GM23338 (cell line): ENCODE measurements around the gene ANAPC2. TPM values are rescaled to one million over a fixed set of nuclear protein-coding genes. Genes with fewer than 3 reads are reported as not detected.

Experiments
- ATAC-seq: fragments of 200-7000 bp; cut with Tn5 transposase; 3 replicates; pipeline ENCODE4 v1.9.1; 2020
- DNase-seq: peaks from one replicate; pipeline ENCODE4 v3.0.0-alpha.2; 2015; ENCODE audit warnings: low spot score
- H2AFZ ChIP-seq: fragments of 200-600 bp; sonication (generic); 2 replicates; pipeline ENCODE4 v1.8.0; 2016; ENCODE audit warnings: antibody characterized with exemption, mild to moderate bottlenecking, moderate library complexity
- H3F3A ChIP-seq: fragments of 200-600 bp; sonication (generic); replicated peaks from 2 replicates; pipeline ENCODE4 v1.8.0; 2017; ENCODE audit warnings: antibody characterized with exemption, mixed run types, low read depth
- H3K27ac ChIP-seq: fragments of 200-600 bp; sonication (generic); 2 replicates; pipeline ENCODE4 v1.6.1; 2016; ENCODE audit warnings: low read depth
- H3K27me3 ChIP-seq: fragments of 200-600 bp; sonication (generic); 2 replicates; pipeline ENCODE4 v1.8.0; 2016; ENCODE audit warnings: mild to moderate bottlenecking, mixed run types, moderate library complexity; ENCODE audit not compliant: insufficient read depth
- H3K36me3 ChIP-seq: fragments of 200-600 bp; sonication (generic); 2 replicates; pipeline ENCODE4 v1.8.0; 2016; ENCODE audit warnings: mild to moderate bottlenecking; ENCODE audit not compliant: insufficient read depth
- H3K4me1 ChIP-seq: fragments of 200-600 bp; sonication (generic); 2 replicates; pipeline ENCODE4 v1.8.0; 2016; ENCODE audit warnings: mild to moderate bottlenecking, moderate library complexity; ENCODE audit not compliant: insufficient read depth
- H3K4me2 ChIP-seq: fragments of 200-600 bp; sonication (generic); 2 replicates; pipeline ENCODE4 v1.7.1; 2017; ENCODE audit warnings: mixed run types
- H3K4me3 ChIP-seq: fragments of 200-600 bp; sonication (generic); 2 replicates; pipeline ENCODE4 v1.6.1; 2016; ENCODE audit warnings: mixed run types
- H3K79me2 ChIP-seq: fragments of 200-600 bp; sonication (generic); replicated peaks from 2 replicates; pipeline ENCODE4 v1.8.0; 2017; ENCODE audit warnings: mild to moderate bottlenecking; ENCODE audit not compliant: insufficient read depth
- H3K9me2 ChIP-seq: fragments of 200-600 bp; sonication (generic); 2 replicates; pipeline ENCODE4 v1.8.0; 2017; ENCODE audit not compliant: insufficient read depth
- H4K20me1 ChIP-seq: fragments of 200-600 bp; sonication (generic); replicated peaks from 2 replicates; pipeline ENCODE4 v1.8.0; 2017; ENCODE audit warnings: mild to moderate bottlenecking; ENCODE audit not compliant: insufficient read depth
- H3K27ac Mint-ChIP-seq: 2 replicates; pipeline ENCODE4 v1.8.0; 2020; ENCODE audit warnings: inconsistent platforms, mild to moderate bottlenecking, moderate library complexity, mixed read lengths
- H3K27me3 Mint-ChIP-seq: 3 replicates; pipeline ENCODE4 v1.8.0; 2022; ENCODE audit warnings: low read depth, mild to moderate bottlenecking, moderate library complexity, mixed read lengths, inconsistent platforms; ENCODE audit not compliant: insufficient read depth, poor library complexity
- H3K36me3 Mint-ChIP-seq: 3 replicates; pipeline ENCODE4 v1.8.0; 2021; ENCODE audit warnings: low read depth, mild to moderate bottlenecking, inconsistent platforms, moderate library complexity, mixed read lengths
- H3K4me1 Mint-ChIP-seq: 3 replicates; pipeline ENCODE4 v1.8.0; 2020; ENCODE audit warnings: mild to moderate bottlenecking, inconsistent platforms, mixed read lengths
- H3K4me3 Mint-ChIP-seq: 3 replicates; pipeline ENCODE4 v1.8.0; 2021; ENCODE audit warnings: moderate library complexity, mild to moderate bottlenecking, inconsistent platforms, mixed read lengths
- H3K9me3 Mint-ChIP-seq: 3 replicates; pipeline ENCODE4 v1.8.0; 2020; ENCODE audit warnings: moderate library complexity, mild to moderate bottlenecking, inconsistent platforms, mixed read lengths
- CTCF ChIP-seq, 2 experiments: fragments of 200-600 bp in 1 of 2; sonication (generic) in 1 of 2; conservative IDR thresholded peaks; 2 replicates each; pipeline versions ENCODE4 v1.5.1 to v1.6.1; 2016 to 2017; ENCODE audit warnings: antibody characterized with exemption in 2 of 2, low read depth in 2 of 2, mild to moderate bottlenecking in 2 of 2, moderate library complexity in 1 of 2
- EZH2 ChIP-seq: fragments of 200-600 bp; sonication (generic); IDR thresholded peaks from one replicate; pipeline ENCODE4 v1.8.0; 2017; ENCODE audit warnings: antibody characterized with exemption, mild to moderate bottlenecking, low read depth; ENCODE audit not compliant: unreplicated experiment
- EZH2phosphoT487 ChIP-seq: fragments of 200-600 bp; sonication (generic); IDR thresholded peaks from one replicate; pipeline ENCODE4 v1.8.1; 2018; ENCODE audit warnings: antibody characterized with exemption; ENCODE audit not compliant: unreplicated experiment
- JUNB ChIP-seq: IDR thresholded peaks from one replicate; pipeline ENCODE4 v1.6.1; 2016; ENCODE audit warnings: antibody characterized with exemption; ENCODE audit not compliant: unreplicated experiment
- NANOG ChIP-seq: IDR thresholded peaks from 2 replicates; pipeline ENCODE4 v1.6.1; 2016; ENCODE audit warnings: antibody characterized with exemption, borderline replicate concordance
- STAT1 ChIP-seq: IDR thresholded peaks from one replicate; pipeline ENCODE4 v1.6.1; 2016; ENCODE audit warnings: antibody characterized with exemption; ENCODE audit not compliant: unreplicated experiment
- ZNF331 ChIP-seq: fragments of 250-450 bp; sonication (Bioruptor Pico); IDR thresholded peaks from 2 replicates; pipeline ENCODE4 v1.5.0; 2020; ENCODE audit warnings: low read depth, mild to moderate bottlenecking, moderate library complexity
- ZNF462 ChIP-seq: fragments of 250-450 bp; sonication (Bioruptor Pico); IDR thresholded peaks from 2 replicates; pipeline ENCODE4 v1.5.0; 2020; ENCODE audit warnings: mild to moderate bottlenecking, moderate library complexity
- polyA plus RNA-seq: library from polyadenylated mRNA; unstranded; fragments of >200 nt; fragmentation: Nextera tagmentation; extraction: Ambion mirVana; gene quantifications from 2 replicates; pipeline ENCODE4 v1.2.1, GENCODE V29; 2016
- total RNA-seq: library from RNA; depleted of rRNA; stranded (reverse); fragments of >200 nt; shearing (Covaris generic); gene quantifications from 2 replicates; pipeline ENCODE4 v1.2.3, GENCODE V29; 2014
- TF ChIP-seq, protein P1 (sequence below): IDR thresholded peaks from 2 replicates; pipeline ENCODE4 v1.6.1; 2016; ENCODE audit warnings: antibody characterized with exemption

Gene ANAPC2
- total and polyA plus RNA-seq, 2 experiments from 2014 or later, result 16.4 to 42.9 TPM

- H3K27me3 ChIP-seq, result no peaks in the 10 kb centered on the region
- H3K79me2 ChIP-seq, result no peaks in the 10 kb centered on the region
- no peaks in the 10 kb centered on the region for H3K4me1 ChIP-seq
- no peak overlapping the region for H3K27ac Mint-ChIP-seq
- TF ChIP-seq STAT1, result no peak
- TF ChIP-seq, protein P1, sequence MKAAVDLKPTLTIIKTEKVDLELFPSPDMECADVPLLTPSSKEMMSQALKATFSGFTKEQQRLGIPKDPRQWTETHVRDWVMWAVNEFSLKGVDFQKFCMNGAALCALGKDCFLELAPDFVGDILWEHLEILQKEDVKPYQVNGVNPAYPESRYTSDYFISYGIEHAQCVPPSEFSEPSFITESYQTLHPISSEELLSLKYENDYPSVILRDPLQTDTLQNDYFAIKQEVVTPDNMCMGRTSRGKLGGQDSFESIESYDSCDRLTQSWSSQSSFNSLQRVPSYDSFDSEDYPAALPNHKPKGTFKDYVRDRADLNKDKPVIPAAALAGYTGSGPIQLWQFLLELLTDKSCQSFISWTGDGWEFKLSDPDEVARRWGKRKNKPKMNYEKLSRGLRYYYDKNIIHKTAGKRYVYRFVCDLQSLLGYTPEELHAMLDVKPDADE, result no peak
- no peaks in the 10 kb centered on the region for H3K36me3 ChIP-seq
- no peak overlapping the region for H2AFZ ChIP-seq
- H3K4me2 ChIP-seq, result no peak overlapping the region
- no peak; the same call in 2 of the 3 replicates for ATAC-seq
- DNase-seq, result no peak
- no peaks in the 10 kb centered on the region for H3K9me2 ChIP-seq
- peaks cover 11% of the 10 kb centered on the region for H3K27me3 Mint-ChIP-seq
- H4K20me1 ChIP-seq, result no peaks in the 10 kb centered on the region; the same call in 1 of the 2 replicates
- H3K36me3 Mint-ChIP-seq, result no peaks in the 10 kb centered on the region
- H3K27ac ChIP-seq, result no peak overlapping the region
- no peak overlapping the region; the same call in 2 of the 3 replicates for H3K4me3 Mint-ChIP-seq
- H3K4me1 Mint-ChIP-seq, result peaks cover 2% of the 10 kb centered on the region; the same call in 1 of the 3 replicates
- H3K4me3 ChIP-seq, result no peak overlapping the region
- H3F3A ChIP-seq, result peaks cover 19% of the 10 kb centered on the region
- peaks cover 13% of the 10 kb centered on the region; the same call in 2 of the 3 replicates for H3K9me3 Mint-ChIP-seq
These were observed 39.7 kb downstream of the ANAPC2 start for GRCh38 chr9:137148661-137149060.

DNA sequence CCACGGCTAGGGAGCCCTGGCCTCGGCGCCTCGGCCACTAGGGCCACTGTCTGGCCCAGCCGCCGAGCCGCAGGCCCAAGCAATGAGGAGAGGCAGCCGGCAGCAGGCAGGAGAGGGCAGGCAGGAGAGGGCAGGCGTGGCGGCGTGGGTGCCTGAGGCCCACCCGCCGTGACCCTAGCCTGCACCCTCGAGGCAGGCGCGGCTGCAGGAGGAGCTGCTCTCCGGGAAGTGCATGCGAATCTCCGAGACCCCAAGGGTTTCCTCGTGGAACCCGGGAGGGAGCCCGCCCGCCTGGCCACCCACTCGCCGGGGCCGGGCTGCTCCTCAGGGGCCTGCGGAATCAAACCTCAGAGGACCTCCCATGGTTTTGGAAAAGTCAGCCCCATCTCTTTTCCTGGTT is 40.1 kb downstream of the ANAPC2 start:
- Mint-ChIP-seq H3K4me3 (no peak overlapping the region; the same call in 2 of the 3 replicates), H3K27ac (no peak overlapping the region), H3K9me3 (peaks cover 13% of the 10 kb centered on the region; the same call in 2 of the 3 replicates), H3K27me3 (peaks cover 11% of the 10 kb centered on the region), H3K4me1 (peaks cover 2% of the 10 kb centered on the region; the same call in 1 of the 3 replicates), H3K36me3 (no peaks in the 10 kb centered on the region)
- no peaks in the 10 kb centered on the region for H3K79me2 ChIP-seq
- no peak overlapping the region for H3K4me2 ChIP-seq
- no peaks in the 10 kb centered on the region; the same call in 1 of the 2 replicates for H4K20me1 ChIP-seq
- H3K4me1 ChIP-seq, result no peaks in the 10 kb centered on the region
- TF ChIP-seq, protein P1, result no peak
- TF ChIP-seq EZH2phosphoT487, result no peak
- no peak for TF ChIP-seq ZNF331
- no peak for TF ChIP-seq STAT1
- TF ChIP-seq EZH2, result no peak
- no peak for TF ChIP-seq ZNF462 (CRISPR knock-in tag)
- TF ChIP-seq CTCF (conservative IDR thresholded peaks at IDR 0.05; ENCODE audit: low read depth in 2 of 2), result no peak
- no peak for TF ChIP-seq NANOG
- no peak for TF ChIP-seq JUNB
- H3K9me2 ChIP-seq, result no peaks in the 10 kb centered on the region
- H3K4me3 ChIP-seq, result no peak overlapping the region
- ATAC-seq (peak; percentile 11), DNase-seq (no peak)
- H3K27me3 ChIP-seq, result no peaks in the 10 kb centered on the region
- no peak overlapping the region for H3K27ac ChIP-seq
- H3F3A ChIP-seq, result peaks cover 15% of the 10 kb centered on the region
- H3K36me3 ChIP-seq, result no peaks in the 10 kb centered on the region
- H2AFZ ChIP-seq, result no peak overlapping the region
